ENCODE results near the gene CTNNA3.
"Not testable (repeated sequence)": the region's sequence is repeated elsewhere in the genome, so short reads cannot be mapped to it uniquely, and the experiment has no call there.

CTNNA3 gene

DNA sequence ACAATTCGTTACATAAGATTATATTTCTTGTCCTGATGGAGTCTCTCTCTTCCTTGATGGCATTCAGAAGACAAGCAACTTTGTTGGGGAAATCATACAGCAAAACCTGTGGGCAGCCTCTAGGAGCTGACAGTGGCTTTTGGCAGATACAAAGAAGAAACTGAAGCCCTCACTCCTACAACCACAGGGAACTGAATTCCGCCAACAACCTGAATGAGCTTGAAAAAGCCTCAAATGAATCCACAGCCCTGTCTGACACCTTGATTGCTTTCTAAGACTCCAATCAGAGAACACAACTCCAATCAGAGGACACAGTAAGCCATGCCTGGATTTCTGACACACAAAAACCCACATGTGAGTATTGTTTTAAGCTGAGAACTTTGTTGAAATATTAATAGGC, 1346.9 kb downstream of the CTNNA3 start:
- H3K9me3 ChIP-seq (ENCODE audit: control insufficient read depth in 1 of 2, low read length in 2 of 2) = no peaks in the 10 kb centered on the region
- no peak overlapping the region for H3K27ac ChIP-seq (ENCODE audit: low read length)
- no peaks in the 10 kb centered on the region for H3K4me1 ChIP-seq (ENCODE audit: control insufficient read depth in 1 of 2, insufficient read depth in 2 of 2, low read length in 2 of 2)
- no peaks in the 10 kb centered on the region for H3K27me3 ChIP-seq (ENCODE audit: low read depth, low read length)
- no peaks in the 10 kb centered on the region for H3K36me3 ChIP-seq (ENCODE audit: control insufficient read depth in 1 of 2, insufficient read depth in 2 of 2, low read length in 2 of 2)
- no peak overlapping the region for H3K4me3 ChIP-seq (ENCODE audit: low read depth in 1 of 2, low read length in 2 of 2)

DNA sequence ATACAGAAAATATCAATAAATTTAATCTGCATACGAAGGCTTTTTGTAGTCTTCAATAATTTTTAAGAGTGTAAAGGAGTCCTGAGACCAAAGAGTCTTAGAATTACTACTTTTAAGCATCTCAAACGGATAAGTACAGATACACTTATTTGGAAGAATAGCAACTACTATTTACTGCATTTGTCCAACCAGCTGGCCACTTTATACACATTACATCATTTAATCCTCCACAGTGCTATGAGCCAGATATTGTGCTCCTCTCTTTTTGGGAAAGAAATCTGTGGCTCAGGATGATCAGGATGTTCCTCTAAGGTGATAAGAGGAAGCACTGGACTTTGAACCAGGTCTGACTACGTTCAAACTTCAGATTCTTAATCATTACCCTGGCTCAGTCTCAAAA, 1358.8 kb downstream of the CTNNA3 start:
- peaks cover 0 to 2% of the 10 kb centered on the region in 2 donors for H3K9me3 ChIP-seq (ENCODE audit: control insufficient read depth in 1 of 2, low read length in 2 of 2)
- no peaks in the 10 kb centered on the region for H3K36me3 ChIP-seq (ENCODE audit: control insufficient read depth in 1 of 2, insufficient read depth in 2 of 2, low read length in 2 of 2)
- H3K27ac ChIP-seq (ENCODE audit: low read length) = no peak overlapping the region
- no peaks in the 10 kb centered on the region for H3K27me3 ChIP-seq (ENCODE audit: low read depth, low read length)
- no peak overlapping the region for H3K4me3 ChIP-seq (ENCODE audit: low read depth in 1 of 2, low read length in 2 of 2)
- H3K4me1 ChIP-seq (ENCODE audit: control insufficient read depth in 1 of 2, insufficient read depth in 2 of 2, low read length in 2 of 2) = no peaks in the 10 kb centered on the region

DNA sequence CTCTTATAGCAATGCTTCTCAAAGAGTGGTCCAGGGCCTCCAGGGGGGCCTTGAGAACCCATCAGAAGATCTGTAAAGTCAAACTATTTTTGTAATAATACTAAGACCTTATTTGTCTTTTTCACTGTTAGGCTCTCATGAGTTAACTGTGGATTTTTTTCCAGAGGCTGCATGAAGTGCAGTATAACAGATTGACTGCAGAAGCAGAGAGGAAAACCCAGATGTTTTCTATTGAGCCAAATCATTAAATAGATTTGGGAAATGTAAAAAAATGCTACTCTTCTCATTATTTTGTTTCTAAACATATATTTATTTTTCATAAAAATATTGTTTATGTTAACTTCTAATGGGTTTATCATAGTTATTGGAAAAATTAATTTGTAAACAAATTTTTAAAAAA, 1359.2 kb downstream of the CTNNA3 start:
- Histone ChIP-seq H3K4me1 (ENCODE audit: control insufficient read depth in 1 of 2, insufficient read depth in 2 of 2, low read length in 2 of 2) (no peaks in the 10 kb centered on the region), H3K27ac (ENCODE audit: low read length) (no peak overlapping the region), H3K4me3 (ENCODE audit: low read depth in 1 of 2, low read length in 2 of 2) (no peak overlapping the region), H3K9me3 (ENCODE audit: control insufficient read depth in 1 of 2, low read length in 2 of 2) (peaks cover 0 to 2% of the 10 kb centered on the region in 2 donors), H3K27me3 (ENCODE audit: low read depth, low read length) (no peaks in the 10 kb centered on the region), H3K36me3 (ENCODE audit: control insufficient read depth in 1 of 2, insufficient read depth in 2 of 2, low read length in 2 of 2) (no peaks in the 10 kb centered on the region)

DNA sequence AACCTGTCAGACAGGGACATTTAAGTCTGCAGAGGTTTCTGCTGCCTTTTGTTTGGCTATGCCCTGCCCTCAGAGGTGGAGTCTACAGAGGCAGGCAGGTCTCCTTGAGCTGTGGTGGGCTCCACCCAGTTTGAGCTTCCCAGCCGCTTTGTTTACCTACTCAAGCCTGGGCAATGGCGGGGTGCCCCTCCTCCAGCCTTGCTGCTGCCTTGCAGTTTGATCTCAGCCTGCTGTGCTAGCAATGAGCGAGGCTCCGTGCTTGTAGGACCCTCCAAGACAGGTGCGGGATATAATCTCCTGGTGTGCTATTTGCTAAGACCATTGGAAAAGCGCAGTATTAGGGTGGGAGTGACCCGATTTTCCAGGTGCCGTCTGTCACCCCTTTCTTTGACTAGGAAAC, 1360.2 kb downstream of the CTNNA3 start:
- not testable (repeated sequence) for H3K27me3 ChIP-seq (ENCODE audit: low read depth, low read length); H3K4me1 ChIP-seq (ENCODE audit: control insufficient read depth in 1 of 2, insufficient read depth in 2 of 2, low read length in 2 of 2); H3K4me3 ChIP-seq (ENCODE audit: low read depth in 1 of 2, low read length in 2 of 2); H3K27ac ChIP-seq (ENCODE audit: low read length); H3K9me3 ChIP-seq (ENCODE audit: control insufficient read depth in 1 of 2, low read length in 2 of 2); H3K36me3 ChIP-seq (ENCODE audit: control insufficient read depth in 1 of 2, insufficient read depth in 2 of 2, low read length in 2 of 2)

DNA sequence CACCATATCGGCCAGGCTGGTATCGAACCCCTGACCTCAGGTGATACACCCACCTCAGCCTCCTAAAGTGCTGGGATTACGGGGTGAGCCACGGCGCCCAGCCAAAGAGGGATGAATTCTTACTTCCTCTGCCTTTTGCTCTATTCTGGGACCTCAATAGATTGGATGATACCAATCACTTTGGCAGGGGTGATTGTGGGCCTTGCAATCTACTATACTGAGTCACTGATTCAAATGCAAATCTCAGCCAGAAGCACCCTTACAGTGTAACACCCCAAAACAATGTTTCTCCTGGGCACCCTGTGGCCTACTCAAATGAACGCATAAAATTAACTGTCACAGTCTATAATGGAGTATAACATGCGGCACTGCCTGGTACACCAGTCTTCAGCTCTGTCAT, 1366.8 kb downstream of the CTNNA3 start:
- no peak overlapping the region for H3K27ac ChIP-seq (ENCODE audit: low read length)
- no peaks in the 10 kb centered on the region for H3K27me3 ChIP-seq (ENCODE audit: low read depth, low read length)
- H3K9me3 ChIP-seq (ENCODE audit: control insufficient read depth in 1 of 2, low read length in 2 of 2) = no peaks in the 10 kb centered on the region
- no peaks in the 10 kb centered on the region for H3K36me3 ChIP-seq (ENCODE audit: control insufficient read depth in 1 of 2, insufficient read depth in 2 of 2, low read length in 2 of 2)
- H3K4me3 ChIP-seq (ENCODE audit: low read depth in 1 of 2, low read length in 2 of 2) = no peak overlapping the region
- H3K4me1 ChIP-seq (ENCODE audit: control insufficient read depth in 1 of 2, insufficient read depth in 2 of 2, low read length in 2 of 2) = no peaks in the 10 kb centered on the region

DNA sequence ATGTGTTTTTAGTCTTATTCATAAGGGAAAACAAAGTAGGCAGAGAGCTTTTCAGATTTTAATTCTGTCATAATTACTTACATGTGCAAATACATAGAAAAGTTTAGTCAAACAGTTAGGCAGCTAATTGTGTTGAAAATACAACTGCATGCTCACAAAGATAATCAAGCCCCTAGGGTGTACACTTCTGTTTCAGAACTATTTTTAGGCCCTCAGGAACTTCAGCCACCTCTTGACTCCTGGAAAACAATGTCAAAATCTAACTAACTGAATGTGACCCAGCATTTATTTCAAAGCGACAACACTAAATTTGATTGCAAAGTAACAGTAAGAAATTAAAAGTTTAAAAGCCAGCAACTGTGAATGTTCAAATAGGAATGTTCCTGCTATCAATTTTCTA, 1369.1 kb downstream of the CTNNA3 start:
- no peaks in the 10 kb centered on the region for H3K27me3 ChIP-seq (ENCODE audit: low read depth, low read length)
- H3K27ac ChIP-seq (ENCODE audit: low read length) = no peak overlapping the region
- peaks cover 0 to 6% of the 10 kb centered on the region in 2 donors for H3K4me1 ChIP-seq (ENCODE audit: control insufficient read depth in 1 of 2, insufficient read depth in 2 of 2, low read length in 2 of 2)
- no peak overlapping the region for H3K4me3 ChIP-seq (ENCODE audit: low read depth in 1 of 2, low read length in 2 of 2)
- H3K36me3 ChIP-seq (ENCODE audit: control insufficient read depth in 1 of 2, insufficient read depth in 2 of 2, low read length in 2 of 2) = no peaks in the 10 kb centered on the region
- no peaks in the 10 kb centered on the region for H3K9me3 ChIP-seq (ENCODE audit: control insufficient read depth in 1 of 2, low read length in 2 of 2)

DNA sequence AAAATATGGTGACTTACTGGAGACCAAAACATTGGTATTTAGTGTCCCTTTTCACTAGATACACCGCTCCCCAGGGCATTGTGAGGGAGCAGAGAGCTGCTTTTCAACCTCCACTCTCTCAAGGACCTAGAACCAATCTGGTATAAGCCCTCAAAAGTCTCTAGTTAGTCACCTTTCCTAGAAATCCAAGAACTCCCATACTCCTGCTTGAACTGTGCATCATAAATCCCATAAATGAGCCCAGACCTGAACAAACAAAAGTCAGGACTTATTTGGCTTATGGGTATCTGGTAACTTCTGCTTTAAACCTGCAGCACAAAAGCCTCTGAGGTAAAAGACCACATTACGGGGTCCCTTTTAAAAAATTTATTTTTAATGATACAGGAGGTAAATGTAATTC, 1373.2 kb downstream of the CTNNA3 start:
- no peak overlapping the region for H3K27ac ChIP-seq (ENCODE audit: low read length)

DNA sequence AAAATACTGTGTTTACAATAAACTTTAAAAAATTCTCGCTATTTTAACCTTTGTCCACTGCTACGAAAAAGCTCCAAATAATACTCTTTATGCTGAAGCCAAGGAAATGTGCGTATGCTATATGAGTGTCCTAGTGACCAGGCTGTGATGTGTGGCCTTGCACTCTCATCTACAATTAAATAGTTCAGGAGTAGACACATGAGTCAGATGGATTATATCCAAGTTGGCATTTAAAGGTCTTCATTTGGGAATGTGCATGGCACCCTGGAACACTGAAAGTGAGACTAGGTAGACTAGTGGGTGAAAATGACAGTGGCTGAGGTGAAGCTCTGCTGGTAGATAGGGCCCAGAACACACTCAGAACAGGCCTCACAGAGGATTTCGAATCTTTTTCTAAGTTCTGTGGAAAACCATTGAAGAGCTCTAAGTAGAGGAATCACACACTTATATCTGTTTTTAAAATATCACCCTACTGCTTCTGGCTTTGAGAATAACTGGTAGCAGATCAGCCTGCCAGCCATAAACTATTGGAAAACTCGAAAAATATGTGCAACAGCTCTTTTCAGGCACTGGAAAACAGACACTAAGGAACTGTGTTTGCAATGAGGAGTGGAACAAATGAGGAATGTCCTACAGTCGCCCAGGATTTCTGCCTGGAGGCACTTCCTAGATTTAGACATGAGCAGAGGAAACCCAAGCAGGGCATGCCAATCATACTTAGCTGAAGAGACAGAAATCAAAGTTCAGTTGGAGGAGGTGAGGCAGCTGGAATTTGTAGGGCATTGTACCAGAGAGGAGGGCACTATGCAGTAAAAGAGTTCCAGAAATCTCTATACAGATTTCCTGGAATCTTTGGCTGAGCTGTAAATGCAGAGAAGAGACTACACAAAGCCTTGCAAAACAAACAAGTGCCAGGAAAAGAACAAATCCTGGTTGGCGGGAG, 1374.0 kb downstream of the CTNNA3 start:
- H3K27me3 ChIP-seq (ENCODE audit: low read depth, low read length) = no peaks in the 10 kb centered on the region
- no peak overlapping the region for H3K27ac ChIP-seq (ENCODE audit: low read length)
- peaks cover 0 to 10% of the 10 kb centered on the region in 2 donors for H3K4me1 ChIP-seq (ENCODE audit: control insufficient read depth in 1 of 2, insufficient read depth in 2 of 2, low read length in 2 of 2)
- no peak overlapping the region for H3K4me3 ChIP-seq (ENCODE audit: low read depth in 1 of 2, low read length in 2 of 2)
- no peaks in the 10 kb centered on the region for H3K9me3 ChIP-seq (ENCODE audit: control insufficient read depth in 1 of 2, low read length in 2 of 2)
- no peaks in the 10 kb centered on the region for H3K36me3 ChIP-seq (ENCODE audit: control insufficient read depth in 1 of 2, insufficient read depth in 2 of 2, low read length in 2 of 2)

More for the DNA sequence above, 1373.2 kb downstream of the CTNNA3 start:
- H3K4me3 ChIP-seq (ENCODE audit: low read depth in 1 of 2, low read length in 2 of 2) = no peak overlapping the region
- H3K4me1 ChIP-seq (ENCODE audit: control insufficient read depth in 1 of 2, insufficient read depth in 2 of 2, low read length in 2 of 2) = peaks cover 0 to 10% of the 10 kb centered on the region in 2 donors
- H3K9me3 ChIP-seq (ENCODE audit: control insufficient read depth in 1 of 2, low read length in 2 of 2) = no peaks in the 10 kb centered on the region
- no peaks in the 10 kb centered on the region for H3K27me3 ChIP-seq (ENCODE audit: low read depth, low read length)
- H3K36me3 ChIP-seq (ENCODE audit: control insufficient read depth in 1 of 2, insufficient read depth in 2 of 2, low read length in 2 of 2) = no peaks in the 10 kb centered on the region

DNA sequence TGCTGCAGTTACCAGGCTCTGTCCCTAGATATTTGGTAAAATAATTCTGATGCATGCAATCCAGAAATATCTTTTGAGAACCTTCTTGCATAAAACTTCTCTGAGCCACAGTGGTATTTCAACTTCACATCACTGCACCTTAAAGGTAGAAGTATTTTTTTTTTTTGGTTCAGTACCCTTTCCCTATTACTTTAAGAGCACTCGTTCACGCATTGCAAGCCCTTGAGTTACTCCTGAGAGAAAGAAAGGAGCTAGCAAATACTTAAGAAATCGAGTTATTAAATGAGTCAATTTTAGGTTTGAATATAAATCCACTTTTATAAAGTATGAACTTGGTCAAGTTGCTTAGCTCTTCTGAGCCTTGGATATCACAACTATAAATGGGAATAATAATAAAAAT, 1377.2 kb downstream of the CTNNA3 start:
- H3K4me3 ChIP-seq (ENCODE audit: low read depth in 1 of 2, low read length in 2 of 2) = no peak overlapping the region
- no peaks in the 10 kb centered on the region for H3K9me3 ChIP-seq (ENCODE audit: control insufficient read depth in 1 of 2, low read length in 2 of 2)
- no peak overlapping the region for H3K27ac ChIP-seq (ENCODE audit: low read length)
- no peaks in the 10 kb centered on the region for H3K36me3 ChIP-seq (ENCODE audit: control insufficient read depth in 1 of 2, insufficient read depth in 2 of 2, low read length in 2 of 2)
- H3K4me1 ChIP-seq (ENCODE audit: control insufficient read depth in 1 of 2, insufficient read depth in 2 of 2, low read length in 2 of 2) = peaks cover 0 to 10% of the 10 kb centered on the region in 2 donors
- H3K27me3 ChIP-seq (ENCODE audit: low read depth, low read length) = no peaks in the 10 kb centered on the region

DNA sequence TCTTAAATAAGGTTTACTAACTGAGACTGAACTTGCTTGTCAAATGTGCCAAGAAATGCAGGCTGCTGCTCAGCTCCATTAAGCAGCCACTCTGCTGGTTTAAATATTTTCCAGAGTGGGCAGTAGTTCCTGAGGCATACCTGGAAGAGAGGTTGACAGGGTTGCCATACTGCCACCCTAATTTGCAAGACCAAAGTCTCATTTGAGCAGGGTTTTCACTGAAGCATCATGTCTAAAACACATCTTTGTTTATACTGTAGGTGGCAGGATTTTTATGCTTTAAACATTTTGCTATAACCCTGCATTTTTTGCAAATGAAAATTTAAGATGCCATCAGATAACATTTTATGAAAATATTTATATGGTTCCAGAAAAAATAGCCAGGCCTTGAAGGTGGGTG, 1388.2 kb downstream of the CTNNA3 start:
- H3K9me3 ChIP-seq (ENCODE audit: control insufficient read depth in 1 of 2, low read length in 2 of 2) = no peaks in the 10 kb centered on the region
- H3K27ac ChIP-seq (ENCODE audit: low read length) = no peak overlapping the region
- H3K36me3 ChIP-seq (ENCODE audit: control insufficient read depth in 1 of 2, insufficient read depth in 2 of 2, low read length in 2 of 2) = no peaks in the 10 kb centered on the region
- H3K4me1 ChIP-seq (ENCODE audit: control insufficient read depth in 1 of 2, insufficient read depth in 2 of 2, low read length in 2 of 2) = no peaks in the 10 kb centered on the region
- H3K4me3 ChIP-seq (ENCODE audit: low read depth in 1 of 2, low read length in 2 of 2) = no peak overlapping the region
- no peaks in the 10 kb centered on the region for H3K27me3 ChIP-seq (ENCODE audit: low read depth, low read length)

DNA sequence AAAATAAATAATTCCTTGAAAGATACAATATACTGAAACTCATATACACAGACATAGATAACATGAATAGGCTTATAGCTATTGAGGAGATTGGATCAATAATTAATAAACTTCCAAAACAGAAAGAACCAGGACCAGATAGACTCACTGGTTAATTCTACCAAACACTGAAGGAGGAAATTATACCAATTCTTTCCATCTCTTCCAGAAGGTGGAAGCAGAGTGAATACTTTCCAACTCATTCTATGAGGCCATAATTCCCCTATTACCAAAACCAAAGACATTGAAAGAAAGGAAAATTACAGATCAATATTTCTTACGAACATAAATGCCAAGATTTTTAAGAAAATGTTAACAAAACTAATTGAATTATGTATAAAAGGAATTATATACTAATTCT, 1394.9 kb downstream of the CTNNA3 start:
- Histone ChIP-seq H3K36me3 (ENCODE audit: control insufficient read depth in 1 of 2, insufficient read depth in 2 of 2, low read length in 2 of 2) (no peaks in the 10 kb centered on the region), H3K4me3 (ENCODE audit: low read depth in 1 of 2, low read length in 2 of 2) (no peak overlapping the region), H3K27me3 (ENCODE audit: low read depth, low read length) (no peaks in the 10 kb centered on the region), H3K27ac (ENCODE audit: low read length) (no peak overlapping the region), H3K4me1 (ENCODE audit: control insufficient read depth in 1 of 2, insufficient read depth in 2 of 2, low read length in 2 of 2) (no peaks in the 10 kb centered on the region), H3K9me3 (ENCODE audit: control insufficient read depth in 1 of 2, low read length in 2 of 2) (no peaks in the 10 kb centered on the region)

DNA sequence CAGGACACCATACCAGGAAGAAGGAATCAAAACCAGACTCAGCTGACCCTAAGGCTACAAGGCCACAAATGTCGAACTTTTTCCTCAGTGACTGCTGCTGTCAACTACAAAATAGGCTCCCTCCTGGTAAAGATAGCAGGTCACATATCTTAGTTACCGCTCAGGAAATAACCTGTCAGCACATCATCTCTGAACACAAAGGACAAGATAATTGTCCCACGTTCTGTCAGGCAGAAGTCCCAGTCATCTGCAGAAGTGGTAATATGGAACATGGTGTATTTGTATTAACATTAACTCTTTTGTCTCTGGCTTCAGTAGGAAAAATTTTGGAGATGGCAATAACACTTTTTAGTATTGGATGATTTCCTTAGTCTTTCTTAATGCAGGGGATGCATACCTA, 1400.4 kb downstream of the CTNNA3 start:
- Histone ChIP-seq H3K36me3 (ENCODE audit: control insufficient read depth in 1 of 2, insufficient read depth in 2 of 2, low read length in 2 of 2) (no peaks in the 10 kb centered on the region), H3K4me1 (ENCODE audit: control insufficient read depth in 1 of 2, insufficient read depth in 2 of 2, low read length in 2 of 2) (no peaks in the 10 kb centered on the region), H3K9me3 (ENCODE audit: control insufficient read depth in 1 of 2, low read length in 2 of 2) (no peaks in the 10 kb centered on the region), H3K27ac (ENCODE audit: low read length) (no peak overlapping the region), H3K4me3 (ENCODE audit: low read depth in 1 of 2, low read length in 2 of 2) (no peak overlapping the region), H3K27me3 (ENCODE audit: low read depth, low read length) (no peaks in the 10 kb centered on the region)

All from muscle layer of duodenum (tissue), 2 donors.